Mucosa of descending colon (tissue), 3 donors: ENCODE data around the gene COX8A. TPM values are rescaled to one million over a fixed set of nuclear protein-coding genes. Genes with fewer than 3 reads are reported as not detected.

Experiments
- ATAC-seq: fragments of 200-7000 bp; cut with Tn5 transposase; one replicate; pipeline ENCODE4 v1.9.1; 2020; ENCODE audit warnings: mild to moderate bottlenecking, moderate library complexity
- DNase-seq, 3 donors: peaks; one replicate each; pipeline ENCODE4 v3.0.0-alpha.2; 2020
- H3K36me3 ChIP-seq: fragments of 200-600 bp; one replicate; pipeline ENCODE4 v1.8.0; 2021; ENCODE audit warnings: low read depth, mild to moderate bottlenecking
- H3K4me1 ChIP-seq: fragments of 200-600 bp; one replicate; pipeline ENCODE4 v1.8.0; 2021; ENCODE audit warnings: low read depth, mild to moderate bottlenecking
- H3K4me3 ChIP-seq: fragments of 200-600 bp; one replicate; pipeline ENCODE4 v1.8.0; 2021; ENCODE audit warnings: mild to moderate bottlenecking
- H3K9me3 ChIP-seq: fragments of 200-600 bp; one replicate; pipeline ENCODE4 v1.8.0; 2021; ENCODE audit warnings: mild to moderate bottlenecking
- intact Hi-C, 2 donors: fragments of 100-400 bp; cut with DNase I in 1 of 2; cut with micrococcal nuclease in 1 of 2; formaldehyde crosslinking; loops; one replicate each; pipeline versions ENCODE4 v1.11.0 to v1.11.1; 2022; cut with DNase I, micrococcal nuclease
- total RNA-seq, 3 donors: library from RNA; stranded (reverse); fragmentation: NEBNext Ultra II Directional in 2 of 3; extraction: Animal tissue kit (Norgen Biotek cat#: 25700) in 2 of 3; gene quantifications; one replicate each; pipeline versions ENCODE4 v1.2.1 to v1.2.4, GENCODE V29; 2021 to 2023
- TF ChIP-seq, protein P1 (sequence below): fragments of 200-600 bp; IDR thresholded peaks from one replicate; pipeline ENCODE4 v1.8.0; 2022; ENCODE audit warnings: antibody characterized with exemption, mild to moderate bottlenecking
- donor health status: DM: no; HTN: no; CAD: no; lungs with moderate emphysema.
- donor health status: DM: no; HTN: no; CAD: no.
- donor health status: DM: no; HTN: yes; CAD: no.

COX8A gene
- total RNA-seq, 3 donors from 2014 or later, result 412 to 707 (median 630) TPM

- intact Hi-C loops, result loop anchor here in 1 of 2 donors (10.0 kb wide), 1 partner anchor 139 kb away; no protein-coding TSS in a partner anchor
- H3K36me3 ChIP-seq, result no peaks in the 10 kb centered on the region
- H3K4me3 ChIP-seq, result no peak overlapping the region
- DNase-seq (no peak), ATAC-seq (no peak)
- H3K9me3 ChIP-seq, result no peaks in the 10 kb centered on the region
- H3K4me1 ChIP-seq, result peaks cover 8% of the 10 kb centered on the region
- TF ChIP-seq, protein P1, sequence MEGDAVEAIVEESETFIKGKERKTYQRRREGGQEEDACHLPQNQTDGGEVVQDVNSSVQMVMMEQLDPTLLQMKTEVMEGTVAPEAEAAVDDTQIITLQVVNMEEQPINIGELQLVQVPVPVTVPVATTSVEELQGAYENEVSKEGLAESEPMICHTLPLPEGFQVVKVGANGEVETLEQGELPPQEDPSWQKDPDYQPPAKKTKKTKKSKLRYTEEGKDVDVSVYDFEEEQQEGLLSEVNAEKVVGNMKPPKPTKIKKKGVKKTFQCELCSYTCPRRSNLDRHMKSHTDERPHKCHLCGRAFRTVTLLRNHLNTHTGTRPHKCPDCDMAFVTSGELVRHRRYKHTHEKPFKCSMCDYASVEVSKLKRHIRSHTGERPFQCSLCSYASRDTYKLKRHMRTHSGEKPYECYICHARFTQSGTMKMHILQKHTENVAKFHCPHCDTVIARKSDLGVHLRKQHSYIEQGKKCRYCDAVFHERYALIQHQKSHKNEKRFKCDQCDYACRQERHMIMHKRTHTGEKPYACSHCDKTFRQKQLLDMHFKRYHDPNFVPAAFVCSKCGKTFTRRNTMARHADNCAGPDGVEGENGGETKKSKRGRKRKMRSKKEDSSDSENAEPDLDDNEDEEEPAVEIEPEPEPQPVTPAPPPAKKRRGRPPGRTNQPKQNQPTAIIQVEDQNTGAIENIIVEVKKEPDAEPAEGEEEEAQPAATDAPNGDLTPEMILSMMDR, result no peak
Observed at GRCh38 chr11:64005691-64006090, 31.3 kb downstream of the COX8A start.

- no peaks in the 10 kb centered on the region for H3K9me3 ChIP-seq
- H3K36me3 ChIP-seq, result no peaks in the 10 kb centered on the region
- peaks cover 5% of the 10 kb centered on the region for H3K4me1 ChIP-seq
- TF ChIP-seq, protein P1, result no peak
- ATAC-seq, result no peak
- H3K4me3 ChIP-seq, result no peak overlapping the region
- intact Hi-C loops, result loop anchor here in 1 of 2 donors (10.0 kb wide), 1 partner anchor 138 kb away; no protein-coding TSS in a partner anchor
- DNase-seq, result no peak
Observed at GRCh38 chr11:64006398-64006797, 32.0 kb downstream of the COX8A start.

DNA sequence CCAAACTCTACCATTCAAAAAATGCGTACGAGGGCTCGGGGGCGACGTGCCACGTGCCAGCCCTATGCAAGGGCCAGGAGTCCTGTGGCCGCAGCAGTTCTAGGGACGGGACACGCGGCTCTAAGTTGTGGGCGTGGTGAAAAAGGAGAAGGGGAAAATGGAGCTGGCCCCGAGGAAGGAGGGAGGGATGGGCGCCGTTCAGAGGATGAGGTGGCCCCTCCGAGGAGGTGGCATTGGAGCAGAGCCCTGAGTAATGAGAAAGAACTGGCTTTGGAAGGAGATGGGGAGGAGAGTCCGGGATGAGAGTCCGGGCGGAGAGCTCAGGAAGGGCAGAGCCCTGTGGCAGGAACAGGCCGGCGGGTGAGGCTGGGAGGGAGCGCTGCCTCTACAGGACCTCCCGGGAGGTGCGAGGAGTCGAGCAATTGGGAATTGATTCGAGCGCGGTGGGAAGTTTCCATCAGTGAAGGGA lies 32.8 kb downstream of the COX8A start:
- TF ChIP-seq, protein P1, result no peak
- no peak for DNase-seq
- H3K9me3 ChIP-seq, result no peaks in the 10 kb centered on the region
- intact Hi-C loops, result loop anchor here in 1 of 2 donors (10.0 kb wide), 1 partner anchor 138 kb away; no protein-coding TSS in a partner anchor
- peaks cover 5% of the 10 kb centered on the region for H3K4me1 ChIP-seq
- H3K4me3 ChIP-seq, result no peak overlapping the region
- peak; percentile 47 for ATAC-seq
- no peaks in the 10 kb centered on the region for H3K36me3 ChIP-seq

DNA sequence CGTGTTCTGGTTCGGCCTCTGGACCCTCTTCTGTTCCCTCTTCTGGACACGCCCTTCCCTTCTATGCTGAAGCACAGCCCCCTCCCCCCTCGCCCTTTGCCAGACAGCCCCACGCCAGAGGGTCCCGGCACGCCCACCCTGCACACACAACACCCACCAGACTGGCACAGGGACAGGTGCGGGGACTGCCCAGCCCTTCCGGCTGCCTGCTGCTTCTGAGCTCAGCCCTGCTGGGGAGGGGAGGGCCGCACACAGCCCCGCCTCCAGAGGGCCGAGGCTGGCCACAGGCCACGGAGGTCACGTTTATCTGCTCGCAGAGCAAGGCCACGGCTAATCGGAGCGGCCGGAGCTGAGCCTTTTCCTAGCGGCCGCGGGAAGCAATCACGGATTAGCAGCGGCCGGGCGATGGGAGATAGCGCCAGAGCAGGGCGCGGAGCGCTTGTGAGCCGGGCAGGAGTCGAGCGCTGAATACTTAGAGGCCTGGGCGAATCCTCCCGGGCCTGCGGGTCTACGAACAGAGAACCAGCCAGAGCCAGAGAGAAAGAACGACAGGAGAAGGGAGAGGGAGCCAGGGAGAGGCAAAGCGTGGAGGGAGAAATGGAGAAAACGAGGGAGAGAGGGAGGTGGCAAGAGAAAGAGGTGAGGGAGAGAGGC lies 33.3 kb downstream of the COX8A start:
- Histone ChIP-seq H3K4me3 (no peak overlapping the region), H3K4me1 (peaks cover 5% of the 10 kb centered on the region), H3K36me3 (no peaks in the 10 kb centered on the region), H3K9me3 (no peaks in the 10 kb centered on the region)
- peak; percentile 61 to 77 (median 73) for DNase-seq
- TF ChIP-seq, protein P1, result no peak
- ATAC-seq, result peak; percentile 85
- intact Hi-C loops, result loop anchor here in 1 of 2 donors (10.0 kb wide), 1 partner anchor 137 kb away; no protein-coding TSS in a partner anchor

- Histone ChIP-seq H3K4me1 (peaks cover 5% of the 10 kb centered on the region), H3K36me3 (no peaks in the 10 kb centered on the region), H3K9me3 (no peaks in the 10 kb centered on the region), H3K4me3 (no peak overlapping the region)
- ATAC-seq (no peak), DNase-seq (no peak)
- TF ChIP-seq, protein P1, result no peak
- intact Hi-C loops, result loop anchor here in 1 of 2 donors (10.0 kb wide), 1 partner anchor 136 kb away; no protein-coding TSS in a partner anchor
Observed at GRCh38 chr11:64008283-64008913, 34.0 kb downstream of the COX8A start.
